Choroid plexus epithelial cell (primary cell): Measurements from ENCODE around the gene SMIM22.

Experiments used
- DNase-seq: peaks from one replicate; pipeline ENCODE4 v3.0.0-alpha.2; 2010; ENCODE audit warnings: low read depth
- H3K4me3 ChIP-seq: 2 replicates; pipeline ENCODE4 v1.5.1; 2011; ENCODE audit warnings: low read depth, mild to moderate bottlenecking, control low read depth, low read length, moderate library complexity
- TF ChIP-seq, protein P1 (sequence below): conservative IDR thresholded peaks from 2 replicates; pipeline ENCODE4 v1.5.1; 2011; ENCODE audit warnings: low read depth, mild to moderate bottlenecking, control low read depth, inconsistent platforms, low read length, moderate library complexity

Gene SMIM22

DNA sequence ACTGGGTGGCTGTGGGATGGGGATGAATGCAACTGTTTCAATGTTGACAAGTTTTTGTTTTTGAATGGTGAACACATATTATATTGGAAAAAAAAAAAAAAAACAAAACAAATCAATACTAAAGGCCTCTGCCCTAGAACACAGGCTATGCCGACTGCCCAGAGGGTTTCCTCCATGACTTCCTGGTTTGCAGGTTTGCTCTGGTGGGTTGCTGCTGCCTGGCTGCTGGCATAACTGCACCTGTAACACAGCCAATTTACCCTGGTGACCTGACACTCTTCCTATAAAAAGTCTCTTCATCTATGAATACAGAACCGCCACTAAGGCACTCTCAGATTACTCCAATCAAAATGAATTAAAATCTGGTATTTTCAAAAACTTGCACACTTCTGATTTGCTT lies 41.6 kb downstream of the SMIM22 start:
- TF ChIP-seq, protein P1, sequence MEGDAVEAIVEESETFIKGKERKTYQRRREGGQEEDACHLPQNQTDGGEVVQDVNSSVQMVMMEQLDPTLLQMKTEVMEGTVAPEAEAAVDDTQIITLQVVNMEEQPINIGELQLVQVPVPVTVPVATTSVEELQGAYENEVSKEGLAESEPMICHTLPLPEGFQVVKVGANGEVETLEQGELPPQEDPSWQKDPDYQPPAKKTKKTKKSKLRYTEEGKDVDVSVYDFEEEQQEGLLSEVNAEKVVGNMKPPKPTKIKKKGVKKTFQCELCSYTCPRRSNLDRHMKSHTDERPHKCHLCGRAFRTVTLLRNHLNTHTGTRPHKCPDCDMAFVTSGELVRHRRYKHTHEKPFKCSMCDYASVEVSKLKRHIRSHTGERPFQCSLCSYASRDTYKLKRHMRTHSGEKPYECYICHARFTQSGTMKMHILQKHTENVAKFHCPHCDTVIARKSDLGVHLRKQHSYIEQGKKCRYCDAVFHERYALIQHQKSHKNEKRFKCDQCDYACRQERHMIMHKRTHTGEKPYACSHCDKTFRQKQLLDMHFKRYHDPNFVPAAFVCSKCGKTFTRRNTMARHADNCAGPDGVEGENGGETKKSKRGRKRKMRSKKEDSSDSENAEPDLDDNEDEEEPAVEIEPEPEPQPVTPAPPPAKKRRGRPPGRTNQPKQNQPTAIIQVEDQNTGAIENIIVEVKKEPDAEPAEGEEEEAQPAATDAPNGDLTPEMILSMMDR: no peak
- DNase-seq: no peak
- H3K4me3 ChIP-seq: no peak overlapping the region

DNA sequence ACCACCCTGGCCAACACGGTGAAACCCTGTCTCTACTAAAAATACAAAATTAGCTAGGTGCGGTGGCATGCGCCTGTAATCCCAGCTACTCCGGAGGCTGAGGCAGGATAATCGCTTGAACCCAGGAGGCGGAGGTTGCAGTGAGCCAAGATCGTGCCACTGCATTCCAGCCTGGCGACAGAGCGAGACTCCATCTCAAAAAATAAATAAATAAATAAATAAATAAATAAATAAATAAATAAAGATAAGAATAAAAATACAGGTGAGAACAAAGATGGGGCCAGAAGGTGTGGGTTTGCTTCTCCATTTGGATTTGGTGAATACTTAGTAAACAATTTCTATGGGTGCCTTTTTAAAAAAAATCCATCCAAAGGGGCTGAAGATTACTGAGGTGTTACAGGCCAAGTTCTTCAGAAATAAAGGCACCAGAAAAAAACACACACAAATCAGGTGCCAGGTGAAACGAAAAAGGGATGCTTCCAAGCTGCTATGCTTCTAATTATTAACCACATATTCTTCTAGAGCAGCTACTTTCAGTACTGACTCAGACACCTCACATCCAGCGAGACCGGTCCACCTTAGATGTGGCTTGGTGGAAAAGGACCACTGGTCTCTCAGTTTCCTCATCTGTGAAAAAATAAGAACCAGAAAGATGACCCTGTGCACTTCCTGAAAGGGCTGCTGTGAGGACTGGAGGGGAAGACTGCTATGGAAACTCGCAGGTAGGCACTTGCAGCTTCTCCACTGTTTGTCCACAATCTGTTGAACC lies 42.7 kb downstream of the SMIM22 start:
- TF ChIP-seq, protein P1: no peak
- no peak overlapping the region for H3K4me3 ChIP-seq
- no peak for DNase-seq

DNA sequence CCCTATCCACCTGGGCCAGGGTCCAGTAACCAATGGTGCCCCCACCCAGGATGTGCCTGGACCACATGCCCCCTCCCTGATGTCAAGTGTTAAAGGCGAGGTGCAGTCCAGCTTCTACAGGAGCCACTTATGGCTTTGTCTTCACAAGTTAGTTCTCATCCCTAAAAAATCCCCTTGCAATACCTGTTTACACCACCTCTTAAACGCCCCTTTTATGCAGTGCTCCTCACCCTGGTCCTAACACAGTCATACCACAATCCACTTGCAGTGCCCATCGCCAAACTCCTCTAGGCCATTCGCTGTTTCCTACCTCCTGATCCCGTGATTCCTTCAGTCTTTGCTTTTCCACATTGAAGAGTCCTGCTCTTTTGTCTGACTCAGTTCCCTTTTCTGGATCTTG lies 44.8 kb downstream of the SMIM22 start:
- H3K4me3 ChIP-seq: no peak overlapping the region
- DNase-seq: no peak
- TF ChIP-seq, protein P1: peak; percentile 4

DNA sequence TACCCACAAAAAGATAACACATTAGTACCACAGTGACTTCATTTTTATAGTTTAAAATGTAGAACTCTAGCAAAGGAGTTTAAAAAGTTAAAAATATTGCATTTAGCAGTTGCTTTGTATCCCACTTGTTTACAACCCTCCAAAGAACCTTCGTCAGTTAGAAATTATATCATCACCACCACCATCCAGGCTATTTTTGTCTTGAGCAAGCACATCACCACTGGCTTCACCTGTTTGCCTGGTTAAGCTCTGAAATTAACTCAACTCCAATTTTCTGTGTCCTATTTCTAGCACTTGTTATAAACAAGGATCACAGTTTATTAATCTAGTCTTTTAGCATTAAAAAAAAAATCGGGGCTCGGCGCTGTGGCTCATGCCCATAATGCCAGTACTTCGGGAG lies 45.8 kb downstream of the SMIM22 start:
- TF ChIP-seq, protein P1: no peak
- H3K4me3 ChIP-seq: no peak overlapping the region
- DNase-seq: no peak
